Lower lobe of right lung (tissue), 2 donors: Measurements from ENCODE around the gene ACTR3. TPM values are rescaled to one million over a fixed set of nuclear protein-coding genes. Genes with fewer than 3 reads are reported as not detected.

ENCODE experiments used
- ATAC-seq, 2 donors: fragments of 200-7000 bp; cut with Tn5 transposase; one replicate each; pipeline ENCODE4 v1.9.1; 2020 to 2022; ENCODE audit warnings: mild to moderate bottlenecking in 2 of 2, moderate library complexity in 2 of 2
- DNase-seq: peaks from one replicate; pipeline ENCODE4 v3.0.0-alpha.2; 2020
- H3K27ac ChIP-seq: fragments of 200-600 bp; one replicate; pipeline ENCODE4 v1.8.0; 2022
- H3K27me3 ChIP-seq: fragments of 200-600 bp; one replicate; pipeline ENCODE4 v1.8.0; 2022; ENCODE audit warnings: low read depth
- H3K36me3 ChIP-seq: fragments of 200-600 bp; one replicate; pipeline ENCODE4 v1.8.0; 2022; ENCODE audit warnings: mild to moderate bottlenecking
- H3K4me1 ChIP-seq: fragments of 200-600 bp; one replicate; pipeline ENCODE4 v1.8.0; 2022
- H3K4me3 ChIP-seq: fragments of 200-600 bp; one replicate; pipeline ENCODE4 v1.8.0; 2022; ENCODE audit warnings: mild to moderate bottlenecking
- H3K9me3 ChIP-seq: fragments of 200-600 bp; one replicate; pipeline ENCODE4 v1.8.0; 2022
- CTCF ChIP-seq: fragments of 200-600 bp; IDR thresholded peaks from one replicate; pipeline ENCODE4 v1.8.0; 2022; ENCODE audit warnings: antibody characterized with exemption, mild to moderate bottlenecking
- intact Hi-C: fragments of 100-400 bp; cut with DNase I; formaldehyde crosslinking; loops from one replicate; pipeline ENCODE4 v1.11.0; 2022
- total RNA-seq: library from RNA; stranded (reverse); fragmentation: NEBNext Ultra II Directional; extraction: Animal tissue kit (Norgen Biotek cat#: 25700); gene quantifications from one replicate; pipeline ENCODE4 v1.2.1, GENCODE V29; 2021
- donor health status: DM: no; HTN: yes; CAD: no; lungs with severe emphysema.

Gene ACTR3
- total RNA-seq, 1 donor from 2014 or later: 269 TPM

- no peak for ATAC-seq
- no peaks in the 10 kb centered on the region for H3K27me3 ChIP-seq
These were observed 22.3 kb upstream of the ACTR3 start for GRCh38 chr2:113867571-113867970.

GRCh38 chr2:113869253-113869652 is 20.6 kb upstream of the ACTR3 start:
- Histone ChIP-seq H3K4me1 (no peaks in the 10 kb centered on the region), H3K36me3 (no peaks in the 10 kb centered on the region), H3K27me3 (no peaks in the 10 kb centered on the region), H3K4me3 (no peak overlapping the region), H3K9me3 (no peaks in the 10 kb centered on the region), H3K27ac (no peak overlapping the region)
- no peak for TF ChIP-seq CTCF
- DNase-seq (no peak), ATAC-seq (no peak)
- intact Hi-C loops: no loop called here

More at GRCh38 chr2:113867571-113867970, 22.3 kb upstream of the ACTR3 start:
- Histone ChIP-seq H3K4me1 (no peaks in the 10 kb centered on the region), H3K9me3 (no peaks in the 10 kb centered on the region), H3K36me3 (no peaks in the 10 kb centered on the region), H3K4me3 (no peak overlapping the region), H3K27ac (no peak overlapping the region)
- TF ChIP-seq CTCF: no peak
- intact Hi-C loops: no loop called here
- no peak for DNase-seq

- peaks cover 2% of the 10 kb centered on the region for H3K4me1 ChIP-seq
- no peaks in the 10 kb centered on the region for H3K36me3 ChIP-seq
- DNase-seq (no peak), ATAC-seq (no peak)
- H3K4me3 ChIP-seq: no peak overlapping the region
- H3K27ac ChIP-seq: no peak overlapping the region
- TF ChIP-seq CTCF: no peak
- intact Hi-C loops: no loop called here
- no peaks in the 10 kb centered on the region for H3K9me3 ChIP-seq
- H3K27me3 ChIP-seq: no peaks in the 10 kb centered on the region
These were observed 17.7 kb upstream of the ACTR3 start for GRCh38 chr2:113872201-113872600.

DNA sequence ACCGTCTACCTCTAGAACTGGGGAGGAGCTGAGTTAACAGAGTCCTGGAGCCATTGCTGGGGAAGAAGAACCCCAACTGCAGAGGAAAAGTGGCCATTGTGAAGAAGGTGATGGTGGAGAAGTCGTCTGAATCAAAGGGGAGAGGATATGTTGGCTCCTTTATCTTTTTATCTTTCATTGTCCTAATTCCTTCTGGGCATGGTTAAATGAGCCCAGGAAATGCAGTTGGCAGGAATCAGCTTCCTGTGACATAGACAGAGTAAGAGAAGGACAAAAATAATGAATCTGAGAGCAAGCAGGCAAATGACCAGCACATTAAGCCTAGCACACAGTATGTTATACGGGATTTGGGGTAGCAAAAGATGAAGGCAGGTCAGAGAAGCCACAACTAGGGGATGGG is 16.0 kb upstream of the ACTR3 start:
- Histone ChIP-seq H3K4me1 (peaks cover 13% of the 10 kb centered on the region), H3K4me3 (no peak overlapping the region), H3K36me3 (no peaks in the 10 kb centered on the region), H3K9me3 (no peaks in the 10 kb centered on the region), H3K27ac (no peak overlapping the region), H3K27me3 (no peaks in the 10 kb centered on the region)
- intact Hi-C loops: no loop called here
- TF ChIP-seq CTCF: no peak
- DNase-seq (no peak), ATAC-seq (no peak)

DNA sequence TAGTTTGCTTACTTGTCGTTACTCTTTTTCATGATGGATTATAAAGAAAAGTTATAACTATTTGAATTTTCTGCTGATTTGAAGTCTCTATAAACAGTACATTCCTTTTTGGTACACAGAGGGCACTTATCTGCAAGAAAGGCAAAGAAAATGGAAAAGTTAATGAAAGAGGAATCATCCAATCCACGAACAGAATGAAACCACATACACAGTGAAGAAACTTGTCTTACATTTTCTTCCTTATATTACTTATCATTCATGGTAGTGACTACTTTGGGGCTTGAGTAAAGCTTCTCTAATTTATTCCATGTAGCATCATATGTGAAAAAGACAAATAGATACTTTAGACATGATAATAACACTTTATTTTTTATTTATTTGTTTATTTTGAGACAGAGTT is 14.8 kb upstream of the ACTR3 start:
- Histone ChIP-seq H3K27ac (no peak overlapping the region), H3K4me1 (peaks cover 13% of the 10 kb centered on the region), H3K9me3 (no peaks in the 10 kb centered on the region), H3K4me3 (no peak overlapping the region), H3K36me3 (no peaks in the 10 kb centered on the region), H3K27me3 (no peaks in the 10 kb centered on the region)
- intact Hi-C loops: no loop called here
- TF ChIP-seq CTCF: no peak
- DNase-seq (no peak), ATAC-seq (no peak)
